ENCODE data around the gene NYAP1. TPM values are rescaled to one million over a fixed set of nuclear protein-coding genes. Genes with fewer than 3 reads are reported as not detected.

NYAP1 gene
- total RNA-seq, 1 donor: under 0.01 TPM

GRCh38 chr7:100464791-100465190, 18.9 kb upstream of the NYAP1 start:
- DNase-seq (ENCODE audit: insufficient read length, low spot score, missing footprints): no peak
- no peak overlapping the region for H2AFZ ChIP-seq (ENCODE audit: low read length)
- H3K4me3 ChIP-seq (ENCODE audit: insufficient read depth, low read length): no peak overlapping the region
- peaks cover 8% of the 10 kb centered on the region for H3K79me2 ChIP-seq (ENCODE audit: insufficient read depth, low read length)
- no peaks in the 10 kb centered on the region for H3K27me3 ChIP-seq (ENCODE audit: insufficient read depth, low read length)
- H3K9me3 ChIP-seq (ENCODE audit: low read depth, low read length): no peaks in the 10 kb centered on the region
- peaks cover 8% of the 10 kb centered on the region for H4K20me1 ChIP-seq (ENCODE audit: insufficient read depth, low read length)
- peaks cover 5% of the 10 kb centered on the region for H3K36me3 ChIP-seq (ENCODE audit: insufficient read depth, low read length)
- TF ChIP-seq CTCF (IDR thresholded peaks at IDR 0.05; ENCODE audit: extremely low read depth, low read depth, low read length): no peak
- H3K27ac ChIP-seq (ENCODE audit: low read depth, low read length): no peak overlapping the region
- no peaks in the 10 kb centered on the region for H3K4me1 ChIP-seq (ENCODE audit: insufficient read depth, low read length)
- H3K4me2 ChIP-seq (ENCODE audit: insufficient read depth, low read length): no peak overlapping the region

- Histone ChIP-seq H3K27me3 (ENCODE audit: insufficient read depth, low read length) (no peaks in the 10 kb centered on the region), H2AFZ (ENCODE audit: low read length) (no peak overlapping the region), H3K4me3 (ENCODE audit: insufficient read depth, low read length) (no peak overlapping the region), H3K4me2 (ENCODE audit: insufficient read depth, low read length) (peak overlapping the region; percentile 24), H3K79me2 (ENCODE audit: insufficient read depth, low read length) (peaks cover 8% of the 10 kb centered on the region), H4K20me1 (ENCODE audit: insufficient read depth, low read length) (peaks cover 8% of the 10 kb centered on the region), H3K9me3 (ENCODE audit: low read depth, low read length) (no peaks in the 10 kb centered on the region), H3K36me3 (ENCODE audit: insufficient read depth, low read length) (peaks cover 5% of the 10 kb centered on the region), H3K4me1 (ENCODE audit: insufficient read depth, low read length) (no peaks in the 10 kb centered on the region), H3K27ac (ENCODE audit: low read depth, low read length) (no peak overlapping the region)
- DNase-seq (ENCODE audit: insufficient read length, low spot score, missing footprints): no peak
- TF ChIP-seq CTCF (IDR thresholded peaks at IDR 0.05; ENCODE audit: extremely low read depth, low read depth, low read length): no peak
These were observed 18.4 kb upstream of the NYAP1 start for GRCh38 chr7:100465299-100465698.

GRCh38 chr7:100465702-100466311, 17.9 kb upstream of the NYAP1 start:
- no peaks in the 10 kb centered on the region for H3K27me3 ChIP-seq (ENCODE audit: insufficient read depth, low read length)
- no peak overlapping the region for H3K4me3 ChIP-seq (ENCODE audit: insufficient read depth, low read length)
- H3K9me3 ChIP-seq (ENCODE audit: low read depth, low read length): no peaks in the 10 kb centered on the region
- no peaks in the 10 kb centered on the region for H3K4me1 ChIP-seq (ENCODE audit: insufficient read depth, low read length)
- peak; percentile 65 for TF ChIP-seq CTCF (IDR thresholded peaks at IDR 0.05; ENCODE audit: extremely low read depth, low read depth, low read length)
- H3K27ac ChIP-seq (ENCODE audit: low read depth, low read length): no peak overlapping the region
- peak; percentile 99 for DNase-seq (ENCODE audit: insufficient read length, low spot score, missing footprints)
- H2AFZ ChIP-seq (ENCODE audit: low read length): no peak overlapping the region
- peak overlapping the region; percentile 24 for H3K4me2 ChIP-seq (ENCODE audit: insufficient read depth, low read length)
- peaks cover 9% of the 10 kb centered on the region for H3K79me2 ChIP-seq (ENCODE audit: insufficient read depth, low read length)
- peaks cover 8% of the 10 kb centered on the region for H4K20me1 ChIP-seq (ENCODE audit: insufficient read depth, low read length)
- peaks cover 5% of the 10 kb centered on the region for H3K36me3 ChIP-seq (ENCODE audit: insufficient read depth, low read length)

GRCh38 chr7:100466653-100467605, 16.8 kb upstream of the NYAP1 start:
- Histone ChIP-seq H3K36me3 (ENCODE audit: insufficient read depth, low read length) (peaks cover 5% of the 10 kb centered on the region), H3K9me3 (ENCODE audit: low read depth, low read length) (no peaks in the 10 kb centered on the region), H4K20me1 (ENCODE audit: insufficient read depth, low read length) (peaks cover 8% of the 10 kb centered on the region), H3K4me2 (ENCODE audit: insufficient read depth, low read length) (no peak overlapping the region), H3K79me2 (ENCODE audit: insufficient read depth, low read length) (peaks cover 12% of the 10 kb centered on the region), H2AFZ (ENCODE audit: low read length) (no peak overlapping the region), H3K27me3 (ENCODE audit: insufficient read depth, low read length) (no peaks in the 10 kb centered on the region), H3K4me1 (ENCODE audit: insufficient read depth, low read length) (no peaks in the 10 kb centered on the region), H3K4me3 (ENCODE audit: insufficient read depth, low read length) (no peak overlapping the region), H3K27ac (ENCODE audit: low read depth, low read length) (no peak overlapping the region)
- DNase-seq (ENCODE audit: insufficient read length, low spot score, missing footprints): peak; percentile 46
- TF ChIP-seq CTCF (IDR thresholded peaks at IDR 0.05; ENCODE audit: extremely low read depth, low read depth, low read length): no peak
